ENCODE data around the gene KRTAP10-1.

GRCh38 chr21:44566403-44566802 is 26.4 kb upstream of the KRTAP10-1 start:
- TF ChIP-seq, protein P1, sequence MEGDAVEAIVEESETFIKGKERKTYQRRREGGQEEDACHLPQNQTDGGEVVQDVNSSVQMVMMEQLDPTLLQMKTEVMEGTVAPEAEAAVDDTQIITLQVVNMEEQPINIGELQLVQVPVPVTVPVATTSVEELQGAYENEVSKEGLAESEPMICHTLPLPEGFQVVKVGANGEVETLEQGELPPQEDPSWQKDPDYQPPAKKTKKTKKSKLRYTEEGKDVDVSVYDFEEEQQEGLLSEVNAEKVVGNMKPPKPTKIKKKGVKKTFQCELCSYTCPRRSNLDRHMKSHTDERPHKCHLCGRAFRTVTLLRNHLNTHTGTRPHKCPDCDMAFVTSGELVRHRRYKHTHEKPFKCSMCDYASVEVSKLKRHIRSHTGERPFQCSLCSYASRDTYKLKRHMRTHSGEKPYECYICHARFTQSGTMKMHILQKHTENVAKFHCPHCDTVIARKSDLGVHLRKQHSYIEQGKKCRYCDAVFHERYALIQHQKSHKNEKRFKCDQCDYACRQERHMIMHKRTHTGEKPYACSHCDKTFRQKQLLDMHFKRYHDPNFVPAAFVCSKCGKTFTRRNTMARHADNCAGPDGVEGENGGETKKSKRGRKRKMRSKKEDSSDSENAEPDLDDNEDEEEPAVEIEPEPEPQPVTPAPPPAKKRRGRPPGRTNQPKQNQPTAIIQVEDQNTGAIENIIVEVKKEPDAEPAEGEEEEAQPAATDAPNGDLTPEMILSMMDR (conservative IDR thresholded peaks at IDR 0.05; ENCODE audit: low read depth, low read length), result no peak
- TF ChIP-seq EZH2 (IDR thresholded peaks at IDR 0.05; ENCODE audit: low read length, unreplicated experiment) (no peak), EZH2phosphoT487 (IDR thresholded peaks at IDR 0.05; ENCODE audit: borderline replicate concordance, low read length) (no peak)
